HFFc6 (cell line): ENCODE data around the gene APC2. TPM values are rescaled to one million over a fixed set of nuclear protein-coding genes. Genes with fewer than 3 reads are reported as not detected.

Source experiments
- DNase-seq: peaks from one replicate; pipeline ENCODE4 v3.0.0-alpha.2; 2018
- H3K27ac Mint-ChIP-seq: 2 replicates; pipeline ENCODE4 v1.8.0; 2020; ENCODE audit warnings: mild to moderate bottlenecking, mixed read lengths
- H3K27me3 Mint-ChIP-seq: 2 replicates; pipeline ENCODE4 v1.8.0; 2021; ENCODE audit warnings: mild to moderate bottlenecking, moderate library complexity, mixed read lengths; ENCODE audit not compliant: insufficient read depth
- H3K36me3 Mint-ChIP-seq: 2 replicates; pipeline ENCODE4 v1.8.0; 2021; ENCODE audit warnings: low read depth, mixed read lengths
- H3K4me1 Mint-ChIP-seq: 2 replicates; pipeline ENCODE4 v1.8.0; 2020; ENCODE audit warnings: low read depth, mixed read lengths
- H3K4me3 Mint-ChIP-seq: 2 replicates; pipeline ENCODE4 v1.8.0; 2020; ENCODE audit warnings: mild to moderate bottlenecking, moderate library complexity, mixed read lengths
- H3K9me3 Mint-ChIP-seq: 2 replicates; pipeline ENCODE4 v1.8.0; 2020; ENCODE audit warnings: mild to moderate bottlenecking, mixed read lengths
- total RNA-seq, 6 experiments: library from RNA; stranded (reverse); fragmentation: NEBNext Ultra II Directional; extraction: Animal tissue kit (Norgen Biotek cat#: 25700); gene quantifications; 2 replicates in 1 of 6; 3 replicates in 5 of 6; pipeline ENCODE4 v1.2.3, GENCODE V29; 2021
- TF ChIP-seq, protein P1 (sequence below): fragments of 200-600 bp; sonication (generic); IDR thresholded peaks from 2 replicates; pipeline ENCODE4 v1.5.0; 2021; ENCODE audit warnings: antibody characterized with exemption, mild to moderate bottlenecking

Gene APC2
- total RNA-seq, 6 experiments from 2014 or later: 0.18 to 0.47 (median 0.32) TPM

DNA sequence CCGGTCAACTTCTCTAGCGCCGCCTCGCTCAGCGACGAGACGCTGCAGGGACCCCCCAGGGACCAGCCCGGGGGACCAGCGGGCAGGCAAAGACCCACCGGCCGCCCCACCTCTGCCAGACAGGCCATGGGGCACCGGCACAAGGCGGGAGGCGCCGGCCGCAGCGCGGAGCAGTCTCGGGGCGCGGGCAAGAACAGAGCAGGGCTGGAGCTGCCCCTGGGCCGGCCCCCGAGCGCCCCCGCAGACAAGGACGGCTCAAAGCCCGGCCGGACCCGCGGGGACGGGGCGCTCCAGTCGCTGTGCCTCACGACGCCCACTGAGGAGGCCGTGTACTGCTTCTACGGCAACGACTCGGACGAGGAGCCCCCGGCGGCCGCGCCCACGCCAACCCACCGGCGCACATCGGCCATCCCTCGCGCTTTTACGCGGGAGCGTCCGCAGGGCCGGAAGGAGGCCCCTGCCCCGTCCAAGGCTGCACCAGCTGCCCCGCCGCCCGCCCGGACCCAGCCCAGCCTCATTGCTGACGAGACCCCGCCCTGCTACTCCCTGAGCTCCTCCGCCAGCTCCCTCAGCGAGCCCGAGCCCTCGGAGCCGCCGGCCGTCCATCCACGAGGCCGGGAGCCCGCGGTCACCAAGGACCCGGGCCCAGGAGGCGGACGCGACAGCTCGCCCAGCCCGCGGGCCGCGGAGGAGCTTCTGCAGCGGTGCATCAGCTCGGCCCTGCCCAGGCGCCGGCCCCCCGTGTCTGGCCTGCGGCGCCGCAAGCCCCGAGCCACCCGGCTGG is 17.8 kb downstream of the APC2 start:
- H3K4me1 Mint-ChIP-seq: no peaks in the 10 kb centered on the region
- no peak overlapping the region for H3K4me3 Mint-ChIP-seq
- no peak overlapping the region for H3K27ac Mint-ChIP-seq
- DNase-seq: no peak
- no peaks in the 10 kb centered on the region for H3K36me3 Mint-ChIP-seq
- H3K9me3 Mint-ChIP-seq: no peaks in the 10 kb centered on the region
- peaks cover 6% of the 10 kb centered on the region for H3K27me3 Mint-ChIP-seq
- TF ChIP-seq, protein P1, sequence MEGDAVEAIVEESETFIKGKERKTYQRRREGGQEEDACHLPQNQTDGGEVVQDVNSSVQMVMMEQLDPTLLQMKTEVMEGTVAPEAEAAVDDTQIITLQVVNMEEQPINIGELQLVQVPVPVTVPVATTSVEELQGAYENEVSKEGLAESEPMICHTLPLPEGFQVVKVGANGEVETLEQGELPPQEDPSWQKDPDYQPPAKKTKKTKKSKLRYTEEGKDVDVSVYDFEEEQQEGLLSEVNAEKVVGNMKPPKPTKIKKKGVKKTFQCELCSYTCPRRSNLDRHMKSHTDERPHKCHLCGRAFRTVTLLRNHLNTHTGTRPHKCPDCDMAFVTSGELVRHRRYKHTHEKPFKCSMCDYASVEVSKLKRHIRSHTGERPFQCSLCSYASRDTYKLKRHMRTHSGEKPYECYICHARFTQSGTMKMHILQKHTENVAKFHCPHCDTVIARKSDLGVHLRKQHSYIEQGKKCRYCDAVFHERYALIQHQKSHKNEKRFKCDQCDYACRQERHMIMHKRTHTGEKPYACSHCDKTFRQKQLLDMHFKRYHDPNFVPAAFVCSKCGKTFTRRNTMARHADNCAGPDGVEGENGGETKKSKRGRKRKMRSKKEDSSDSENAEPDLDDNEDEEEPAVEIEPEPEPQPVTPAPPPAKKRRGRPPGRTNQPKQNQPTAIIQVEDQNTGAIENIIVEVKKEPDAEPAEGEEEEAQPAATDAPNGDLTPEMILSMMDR: no peak

DNA sequence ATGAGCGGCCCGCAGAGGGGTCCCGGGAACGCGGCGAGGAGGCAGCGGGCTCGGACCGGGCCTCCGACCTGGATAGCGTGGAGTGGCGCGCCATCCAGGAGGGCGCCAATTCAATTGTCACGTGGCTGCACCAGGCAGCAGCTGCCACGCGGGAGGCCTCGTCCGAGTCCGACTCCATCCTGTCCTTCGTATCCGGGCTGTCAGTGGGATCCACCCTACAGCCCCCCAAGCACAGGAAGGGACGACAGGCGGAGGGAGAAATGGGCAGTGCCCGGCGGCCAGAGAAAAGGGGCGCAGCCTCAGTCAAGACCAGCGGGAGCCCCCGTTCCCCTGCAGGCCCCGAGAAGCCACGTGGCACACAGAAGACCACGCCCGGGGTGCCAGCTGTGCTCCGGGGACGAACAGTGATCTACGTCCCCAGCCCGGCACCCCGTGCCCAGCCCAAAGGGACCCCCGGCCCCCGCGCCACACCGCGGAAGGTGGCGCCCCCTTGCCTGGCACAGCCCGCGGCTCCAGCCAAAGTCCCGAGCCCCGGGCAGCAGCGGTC is 18.4 kb downstream of the APC2 start:
- no peak for DNase-seq
- peak overlapping the region; percentile 36; the same call in 1 of the 2 replicates for H3K4me3 Mint-ChIP-seq

DNA sequence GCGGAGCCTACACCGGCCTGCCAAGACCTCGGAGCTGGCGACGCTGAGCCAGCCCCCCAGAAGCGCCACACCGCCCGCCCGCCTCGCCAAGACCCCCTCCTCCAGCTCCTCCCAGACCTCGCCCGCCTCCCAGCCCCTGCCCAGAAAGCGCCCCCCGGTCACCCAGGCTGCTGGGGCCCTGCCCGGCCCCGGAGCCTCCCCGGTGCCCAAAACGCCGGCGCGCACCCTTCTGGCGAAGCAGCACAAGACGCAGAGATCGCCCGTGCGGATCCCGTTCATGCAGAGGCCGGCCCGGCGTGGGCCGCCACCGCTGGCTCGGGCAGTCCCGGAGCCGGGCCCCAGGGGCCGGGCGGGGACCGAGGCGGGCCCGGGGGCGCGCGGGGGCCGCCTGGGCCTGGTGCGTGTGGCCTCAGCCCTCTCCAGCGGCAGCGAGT is 18.9 kb downstream of the APC2 start:
- DNase-seq: no peak
- Mint-ChIP-seq H3K9me3 (no peaks in the 10 kb centered on the region), H3K36me3 (no peaks in the 10 kb centered on the region), H3K27me3 (peaks cover 8% of the 10 kb centered on the region), H3K27ac (no peak overlapping the region), H3K4me1 (no peaks in the 10 kb centered on the region), H3K4me3 (peak overlapping the region; percentile 30; the same call in 1 of the 2 replicates)
- TF ChIP-seq, protein P1: peak; percentile 26; the same call in 1 of the 2 replicates

More for the DNA sequence above, 18.4 kb downstream of the APC2 start:
- Mint-ChIP-seq H3K27me3 (peaks cover 6% of the 10 kb centered on the region), H3K36me3 (no peaks in the 10 kb centered on the region), H3K9me3 (no peaks in the 10 kb centered on the region), H3K27ac (no peak overlapping the region), H3K4me1 (no peaks in the 10 kb centered on the region)
- TF ChIP-seq, protein P1: no peak

DNA sequence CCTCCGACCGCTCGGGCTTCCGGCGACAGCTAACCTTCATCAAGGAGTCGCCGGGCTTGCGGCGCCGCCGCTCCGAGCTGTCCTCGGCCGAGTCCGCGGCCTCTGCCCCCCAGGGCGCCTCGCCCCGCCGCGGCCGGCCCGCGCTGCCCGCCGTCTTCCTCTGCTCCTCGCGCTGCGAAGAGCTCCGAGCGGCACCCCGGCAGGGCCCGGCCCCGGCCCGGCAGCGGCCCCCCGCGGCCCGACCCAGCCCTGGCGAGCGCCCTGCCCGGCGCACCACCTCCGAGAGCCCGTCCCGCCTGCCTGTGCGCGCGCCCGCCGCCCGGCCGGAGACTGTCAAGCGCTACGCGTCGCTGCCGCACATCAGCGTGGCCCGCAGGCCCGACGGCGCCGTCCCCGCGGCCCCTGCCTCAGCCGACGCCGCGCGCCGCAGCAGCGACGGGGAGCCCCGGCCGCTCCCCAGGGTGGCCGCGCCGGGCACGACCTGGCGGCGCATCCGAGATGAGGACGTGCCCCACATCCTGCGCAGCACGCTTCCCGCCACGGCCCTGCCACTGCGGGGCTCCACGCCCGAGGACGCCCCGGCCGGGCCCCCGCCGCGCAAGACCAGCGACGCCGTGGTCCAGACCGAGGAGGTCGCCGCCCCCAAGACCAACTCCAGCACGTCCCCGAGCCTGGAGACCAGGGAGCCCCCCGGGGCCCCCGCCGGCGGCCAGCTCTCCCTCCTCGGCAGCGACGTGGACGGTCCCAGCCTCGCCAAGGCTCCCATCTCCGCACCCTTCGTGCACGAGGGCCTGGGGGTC is 19.5 kb downstream of the APC2 start:
- H3K4me3 Mint-ChIP-seq: peak overlapping the region; percentile 83; the same call in 1 of the 2 replicates
- TF ChIP-seq, protein P1: no peak

DNA sequence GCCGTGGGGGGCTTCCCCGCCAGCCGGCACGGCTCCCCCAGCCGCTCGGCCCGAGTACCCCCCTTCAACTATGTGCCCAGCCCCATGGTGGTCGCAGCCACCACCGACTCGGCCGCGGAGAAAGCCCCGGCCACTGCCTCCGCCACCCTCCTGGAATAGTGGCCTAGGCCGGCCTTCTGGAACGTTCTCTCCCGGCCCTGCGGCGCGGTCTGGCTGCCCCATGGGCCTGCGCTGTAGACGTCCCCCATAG is 20.1 kb downstream of the APC2 start:
- TF ChIP-seq, protein P1: no peak
- H3K4me1 Mint-ChIP-seq: no peaks in the 10 kb centered on the region
- H3K36me3 Mint-ChIP-seq: no peaks in the 10 kb centered on the region
- H3K27ac Mint-ChIP-seq: peak overlapping the region; percentile 51; the same call in 1 of the 2 replicates
- DNase-seq: no peak
- no peaks in the 10 kb centered on the region for H3K9me3 Mint-ChIP-seq
- peaks cover 8% of the 10 kb centered on the region for H3K27me3 Mint-ChIP-seq
- peak overlapping the region; percentile 83 for H3K4me3 Mint-ChIP-seq

More for the DNA sequence above, 19.5 kb downstream of the APC2 start:
- Mint-ChIP-seq H3K36me3 (no peaks in the 10 kb centered on the region), H3K9me3 (no peaks in the 10 kb centered on the region), H3K27ac (no peak overlapping the region; the same call in 1 of the 2 replicates), H3K27me3 (peaks cover 8% of the 10 kb centered on the region), H3K4me1 (no peaks in the 10 kb centered on the region)
- DNase-seq: no peak
